NCI-H748 (cell line): Measurements from ENCODE around the gene HBG2.

Experiments
- DNase-seq: peaks from one replicate; lab custom pipeline; 2025; ENCODE audit not compliant: unreplicated experiment; lab: John Stamatoyannopoulos, UW

Gene HBG2

DNA sequence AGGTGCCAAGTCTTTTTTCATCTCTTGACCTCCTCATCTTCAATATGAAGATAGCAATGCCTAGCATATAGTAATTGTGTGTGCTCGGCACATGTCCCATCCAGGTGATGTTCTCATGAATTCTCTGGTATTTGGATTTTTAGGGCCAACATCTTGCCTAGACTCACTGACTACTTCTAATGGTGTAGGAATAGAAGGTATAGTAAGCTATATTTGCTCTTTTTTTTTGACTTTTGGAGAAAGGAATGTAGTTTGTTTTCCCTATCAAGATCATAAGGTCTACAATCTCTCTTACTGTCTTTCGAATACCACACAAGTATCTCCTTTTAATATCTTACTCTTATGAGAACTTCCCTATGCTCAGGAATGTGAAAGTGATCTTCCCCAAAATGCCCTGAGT lies 23.5 kb downstream of the HBG2 start:
- no peak for DNase-seq

- DNase-seq: no peak
These were observed 24.3 kb downstream of the HBG2 start for GRCh38 chr11:5230266-5230665.

DNA sequence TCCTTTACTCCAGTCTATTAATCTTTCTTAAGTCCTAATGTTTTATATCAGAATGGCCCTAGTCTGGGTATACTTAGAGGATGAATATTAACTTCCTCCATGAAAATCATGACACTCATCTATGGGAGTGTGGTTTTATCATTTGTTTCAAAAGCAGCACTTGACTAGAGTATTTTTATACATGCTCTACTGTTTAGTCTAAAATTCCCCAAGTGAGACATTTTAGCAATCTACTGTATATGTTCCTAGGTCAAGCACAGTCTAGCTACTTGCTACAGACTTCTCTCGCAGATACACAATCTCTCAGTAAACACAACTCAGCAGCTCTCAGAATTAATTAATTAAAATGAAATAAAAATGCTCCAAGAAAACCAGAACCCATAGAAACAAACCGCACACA lies 24.8 kb downstream of the HBG2 start:
- no peak for DNase-seq

- no peak for DNase-seq
These were observed 25.2 kb downstream of the HBG2 start for GRCh38 chr11:5229356-5229755.

- no peak for DNase-seq
These were observed 26.5 kb downstream of the HBG2 start for GRCh38 chr11:5228124-5228523.

GRCh38 chr11:5227681-5228080 lies 26.9 kb downstream of the HBG2 start:
- DNase-seq: no peak

- no peak for DNase-seq
These were observed 27.8 kb downstream of the HBG2 start, which contains the start of gene HBB for GRCh38 chr11:5226732-5227310. TSS of gene HBB (minus strand) at chr11:5227071. CDS start at chr11:5227021, 50 bp downstream.

DNA sequence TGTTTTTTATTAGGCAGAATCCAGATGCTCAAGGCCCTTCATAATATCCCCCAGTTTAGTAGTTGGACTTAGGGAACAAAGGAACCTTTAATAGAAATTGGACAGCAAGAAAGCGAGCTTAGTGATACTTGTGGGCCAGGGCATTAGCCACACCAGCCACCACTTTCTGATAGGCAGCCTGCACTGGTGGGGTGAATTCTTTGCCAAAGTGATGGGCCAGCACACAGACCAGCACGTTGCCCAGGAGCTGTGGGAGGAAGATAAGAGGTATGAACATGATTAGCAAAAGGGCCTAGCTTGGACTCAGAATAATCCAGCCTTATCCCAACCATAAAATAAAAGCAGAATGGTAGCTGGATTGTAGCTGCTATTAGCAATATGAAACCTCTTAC lies 29.1 kb downstream of the HBG2 start:
- no peak for DNase-seq

- no peak for DNase-seq
These were observed 29.8 kb downstream of the HBG2 start for GRCh38 chr11:5224538-5225479.

- no peak for DNase-seq
These were observed 30.9 kb downstream of the HBG2 start for GRCh38 chr11:5223686-5224085.

GRCh38 chr11:5223146-5223545 lies 31.4 kb downstream of the HBG2 start:
- no peak for DNase-seq

GRCh38 chr11:5210376-5210885 lies 44.1 kb downstream of the HBG2 start:
- DNase-seq: no peak

DNA sequence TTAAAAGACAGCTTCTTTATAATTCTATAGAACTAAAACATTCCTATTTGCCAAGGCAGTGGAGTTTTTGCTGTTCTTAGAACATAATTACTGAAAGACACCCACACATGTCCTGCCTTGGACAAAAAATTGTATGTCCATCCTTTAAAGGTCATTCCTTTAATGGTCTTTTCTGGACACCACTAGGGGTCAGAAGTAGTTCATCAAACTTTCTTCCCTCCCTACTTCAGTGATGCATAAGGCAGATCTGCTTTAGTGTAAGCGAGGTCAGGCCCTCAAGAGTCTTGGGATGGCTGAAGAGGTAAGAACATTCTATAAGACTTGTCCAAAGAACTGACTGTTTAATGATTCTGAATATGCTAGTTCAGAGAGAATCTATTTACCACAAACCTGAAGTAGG lies 49.8 kb downstream of the HBG2 start:
- peak; percentile 34 for DNase-seq

GRCh38 chr11:5203366-5203765 lies 51.2 kb downstream of the HBG2 start:
- no peak for DNase-seq
